GM19025 (cell line): ENCODE results near the gene KIF16B.

Experiments used
- ATAC-seq: cut with Tn5 transposase; IDR thresholded peaks from one replicate; pipeline ENCODE4 v1.9.1; 2021; ENCODE audit warnings: mild to moderate bottlenecking, low read depth, moderate library complexity; ENCODE audit not compliant: unreplicated experiment

The KIF16B gene, protein sequence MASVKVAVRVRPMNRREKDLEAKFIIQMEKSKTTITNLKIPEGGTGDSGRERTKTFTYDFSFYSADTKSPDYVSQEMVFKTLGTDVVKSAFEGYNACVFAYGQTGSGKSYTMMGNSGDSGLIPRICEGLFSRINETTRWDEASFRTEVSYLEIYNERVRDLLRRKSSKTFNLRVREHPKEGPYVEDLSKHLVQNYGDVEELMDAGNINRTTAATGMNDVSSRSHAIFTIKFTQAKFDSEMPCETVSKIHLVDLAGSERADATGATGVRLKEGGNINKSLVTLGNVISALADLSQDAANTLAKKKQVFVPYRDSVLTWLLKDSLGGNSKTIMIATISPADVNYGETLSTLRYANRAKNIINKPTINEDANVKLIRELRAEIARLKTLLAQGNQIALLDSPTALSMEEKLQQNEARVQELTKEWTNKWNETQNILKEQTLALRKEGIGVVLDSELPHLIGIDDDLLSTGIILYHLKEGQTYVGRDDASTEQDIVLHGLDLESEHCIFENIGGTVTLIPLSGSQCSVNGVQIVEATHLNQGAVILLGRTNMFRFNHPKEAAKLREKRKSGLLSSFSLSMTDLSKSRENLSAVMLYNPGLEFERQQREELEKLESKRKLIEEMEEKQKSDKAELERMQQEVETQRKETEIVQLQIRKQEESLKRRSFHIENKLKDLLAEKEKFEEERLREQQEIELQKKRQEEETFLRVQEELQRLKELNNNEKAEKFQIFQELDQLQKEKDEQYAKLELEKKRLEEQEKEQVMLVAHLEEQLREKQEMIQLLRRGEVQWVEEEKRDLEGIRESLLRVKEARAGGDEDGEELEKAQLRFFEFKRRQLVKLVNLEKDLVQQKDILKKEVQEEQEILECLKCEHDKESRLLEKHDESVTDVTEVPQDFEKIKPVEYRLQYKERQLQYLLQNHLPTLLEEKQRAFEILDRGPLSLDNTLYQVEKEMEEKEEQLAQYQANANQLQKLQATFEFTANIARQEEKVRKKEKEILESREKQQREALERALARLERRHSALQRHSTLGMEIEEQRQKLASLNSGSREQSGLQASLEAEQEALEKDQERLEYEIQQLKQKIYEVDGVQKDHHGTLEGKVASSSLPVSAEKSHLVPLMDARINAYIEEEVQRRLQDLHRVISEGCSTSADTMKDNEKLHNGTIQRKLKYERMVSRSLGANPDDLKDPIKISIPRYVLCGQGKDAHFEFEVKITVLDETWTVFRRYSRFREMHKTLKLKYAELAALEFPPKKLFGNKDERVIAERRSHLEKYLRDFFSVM (N-terminal part only)

DNA sequence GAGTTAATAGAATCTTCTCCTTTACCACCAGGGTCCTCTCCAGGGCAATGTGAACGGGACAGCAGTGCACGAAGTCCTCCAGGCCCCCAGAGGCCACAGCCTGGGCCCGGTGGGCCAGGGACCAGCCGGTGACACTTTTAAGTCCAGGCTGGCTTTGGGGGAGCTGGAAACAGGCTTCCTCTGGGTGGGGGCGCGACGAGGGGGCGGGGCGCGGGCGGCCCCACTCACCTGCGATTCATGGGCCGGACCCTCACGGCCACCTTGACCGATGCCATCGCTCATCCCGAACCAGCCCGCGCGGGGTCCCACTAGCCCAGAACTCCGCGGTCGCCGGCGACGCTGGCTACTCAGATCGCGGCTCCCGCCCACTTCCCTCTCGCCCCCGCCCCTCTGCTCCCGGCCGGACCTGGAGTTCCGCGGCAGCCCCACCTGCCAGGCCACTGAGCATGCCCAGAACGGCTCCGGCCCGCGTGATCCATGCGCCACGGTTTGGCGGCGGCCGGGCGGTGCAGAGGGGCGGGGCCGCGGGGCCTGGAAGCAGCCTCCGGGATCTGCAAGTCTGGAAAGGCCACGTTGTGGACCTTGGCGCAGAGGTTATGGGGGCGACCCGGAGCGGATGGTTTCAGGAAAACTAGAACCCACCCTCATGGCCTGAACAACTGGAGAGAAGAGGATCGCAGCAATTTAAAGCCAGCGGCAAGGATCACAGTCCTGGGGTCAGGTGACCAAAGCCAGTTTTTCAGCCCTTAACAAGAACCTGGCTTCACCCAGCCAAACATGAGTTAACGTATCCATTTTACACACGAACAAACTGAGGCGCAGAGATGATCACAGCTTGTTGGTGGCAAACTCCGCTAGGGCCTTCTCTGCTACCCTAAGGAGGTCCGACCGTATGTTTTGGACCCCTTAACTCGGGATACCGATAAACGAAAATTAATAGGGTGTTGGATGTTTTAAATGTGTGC, at the start of gene KIF16B:
Gene KIF16B (minus strand): TSS at position 448 of the 965 bp plus-strand sequence. CDS start 173 bp downstream, at position 275.
- peak; percentile 78 for ATAC-seq

- no peak for ATAC-seq
Measured at GRCh38 chr20:16622501-16622900, 49.3 kb upstream of the KIF16B start.

DNA sequence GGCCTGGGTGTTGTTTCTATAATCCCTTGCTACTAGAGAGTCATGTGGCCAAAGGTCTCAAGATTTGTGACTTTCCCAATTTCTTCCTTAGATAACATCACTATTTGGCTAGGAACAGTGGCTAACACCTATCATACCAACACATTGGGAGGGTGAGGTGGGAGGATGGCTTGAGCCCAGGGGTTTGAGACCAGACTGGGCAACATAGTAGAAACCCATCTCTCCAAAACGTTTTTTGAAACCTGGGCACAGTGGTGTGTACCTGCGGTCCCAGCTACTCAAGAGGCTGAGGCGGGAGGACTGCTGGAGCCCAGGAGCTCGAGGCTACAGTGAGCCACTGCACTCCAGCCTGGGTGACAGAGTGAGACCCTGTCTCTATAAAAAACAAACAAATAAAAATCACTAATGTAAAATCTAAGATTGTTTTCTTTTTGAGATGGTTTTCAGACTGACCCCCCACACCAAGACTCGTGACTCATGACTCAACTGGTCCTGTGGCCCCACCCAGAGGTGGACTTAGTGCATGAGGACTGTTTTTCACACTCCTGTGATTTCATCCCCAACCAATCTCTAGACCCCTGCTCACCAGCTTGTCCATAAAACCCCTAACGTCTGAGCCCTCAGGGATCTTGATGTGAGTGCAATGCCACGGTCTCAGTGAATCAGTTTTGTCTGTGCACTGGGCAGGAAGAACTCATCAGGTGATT, 48.3 kb upstream of the KIF16B start:
- ATAC-seq, result no peak

DNA sequence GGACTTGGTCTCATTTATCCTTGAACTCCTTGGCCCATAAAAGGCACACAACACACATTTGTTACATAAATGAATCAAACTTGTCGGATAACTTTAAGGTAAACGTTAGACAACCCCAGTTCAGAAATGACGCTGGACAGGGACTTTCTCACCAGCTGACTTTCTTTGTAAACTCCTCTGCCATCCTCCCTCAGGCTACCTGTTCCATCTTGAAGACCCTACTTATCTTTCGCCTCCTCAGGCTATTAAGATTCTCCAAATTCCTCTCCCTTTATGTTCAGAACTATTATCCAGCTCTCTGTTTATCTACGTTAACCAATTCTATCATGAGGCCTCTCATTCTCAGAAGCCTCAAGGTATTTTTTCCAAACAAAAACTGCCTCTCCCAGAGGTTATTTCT, 47.7 kb upstream of the KIF16B start:
- no peak for ATAC-seq

DNA sequence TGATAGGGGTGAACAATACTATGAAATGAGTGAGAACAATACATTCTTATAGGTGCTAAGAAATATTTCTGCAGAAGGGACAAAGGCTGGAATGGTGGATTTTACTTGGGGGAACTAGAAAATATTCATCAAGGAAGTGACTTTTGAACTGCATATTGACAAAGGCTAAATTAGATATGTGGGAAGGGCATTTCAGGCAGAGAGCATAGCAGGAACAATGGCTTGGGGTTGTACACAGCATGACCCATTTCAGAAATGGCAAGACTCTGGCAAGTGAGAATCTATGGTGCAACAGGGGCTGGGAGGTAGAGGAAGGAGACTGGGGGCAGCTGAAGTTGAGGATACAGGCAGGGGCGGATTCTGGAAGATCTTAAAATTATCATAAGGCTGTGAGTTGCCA, 46.7 kb upstream of the KIF16B start:
- no peak for ATAC-seq

DNA sequence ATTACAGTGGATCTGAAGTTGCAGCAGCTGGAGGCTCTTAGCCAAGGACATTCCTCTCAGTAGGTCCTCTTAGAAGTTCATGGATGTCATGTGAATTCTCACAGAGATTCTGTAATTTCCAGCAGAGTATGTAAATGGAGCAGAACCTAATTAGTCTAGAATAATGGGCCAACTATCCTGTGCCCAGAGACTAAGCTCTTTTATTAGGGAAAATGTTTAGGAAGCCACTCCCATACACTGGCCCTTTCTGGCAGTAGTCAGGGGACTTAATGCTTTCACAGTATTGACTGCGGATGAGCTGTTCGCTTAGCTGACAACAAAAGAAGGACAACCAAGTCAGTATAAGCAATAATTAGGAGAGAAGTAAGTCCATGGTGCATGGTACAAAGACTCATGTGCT, 43.8 kb upstream of the KIF16B start:
- ATAC-seq, result no peak

DNA sequence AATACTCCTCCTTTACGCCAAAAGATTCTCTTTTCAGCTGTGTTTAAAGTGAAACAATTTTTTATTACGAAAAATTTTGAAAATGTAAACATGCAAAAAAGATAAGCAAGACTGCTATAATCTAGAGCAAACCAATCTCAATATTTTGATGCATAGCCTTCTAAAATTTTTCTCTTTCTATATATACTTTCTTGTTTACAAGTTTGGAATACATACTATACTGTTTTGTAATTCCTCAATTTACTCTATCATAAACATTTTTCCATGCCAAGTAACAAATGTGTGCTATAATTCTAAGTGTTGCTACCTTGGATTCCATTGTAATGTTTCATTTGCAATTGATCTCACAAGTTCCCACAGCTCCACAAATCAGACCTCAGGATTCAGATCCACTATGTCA, 43.1 kb upstream of the KIF16B start:
- no peak for ATAC-seq

- ATAC-seq, result no peak
Measured at GRCh38 chr20:16615199-16615598, 42.0 kb upstream of the KIF16B start.

- ATAC-seq, result no peak
Measured at GRCh38 chr20:16613954-16614353, 40.7 kb upstream of the KIF16B start.

DNA sequence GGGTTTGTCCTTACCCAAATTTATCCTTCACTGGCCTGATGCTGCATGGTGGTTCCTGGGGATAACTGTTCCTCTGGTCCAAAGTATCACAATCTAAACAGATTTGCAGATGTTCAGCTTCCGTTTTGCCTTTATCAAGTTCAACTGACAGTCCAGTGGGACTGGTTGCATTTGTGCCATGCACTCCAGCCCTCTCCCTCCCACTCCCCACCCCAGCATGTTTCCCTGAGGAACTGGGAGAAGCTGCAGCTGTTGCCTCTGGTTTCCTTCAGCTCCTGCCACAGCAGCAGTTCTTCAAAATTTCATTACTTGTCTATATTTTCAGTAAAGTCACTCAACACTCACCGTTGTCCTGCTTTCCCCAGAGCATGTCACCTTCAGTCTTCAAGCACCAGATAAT, 39.5 kb upstream of the KIF16B start:
- no peak for ATAC-seq

DNA sequence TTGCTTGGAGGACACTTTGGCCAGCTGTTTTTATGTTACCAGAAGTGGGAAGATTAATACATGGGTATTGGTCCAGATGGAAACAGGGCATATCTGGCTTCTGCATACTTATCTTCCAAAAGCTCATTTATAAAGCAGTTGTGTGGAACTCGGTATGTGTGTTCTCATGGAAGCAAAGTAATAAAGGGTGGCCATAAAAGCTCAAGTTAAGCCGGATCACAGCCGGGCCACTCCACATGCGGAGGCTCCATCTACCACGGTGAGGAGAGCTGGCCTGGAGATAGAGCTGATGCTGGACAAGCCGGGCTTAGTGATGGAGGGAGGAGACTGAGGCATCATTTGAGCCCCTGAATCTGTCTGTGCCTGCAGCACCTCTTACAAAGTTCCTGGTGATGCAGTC, 38.6 kb upstream of the KIF16B start:
- no peak for ATAC-seq

DNA sequence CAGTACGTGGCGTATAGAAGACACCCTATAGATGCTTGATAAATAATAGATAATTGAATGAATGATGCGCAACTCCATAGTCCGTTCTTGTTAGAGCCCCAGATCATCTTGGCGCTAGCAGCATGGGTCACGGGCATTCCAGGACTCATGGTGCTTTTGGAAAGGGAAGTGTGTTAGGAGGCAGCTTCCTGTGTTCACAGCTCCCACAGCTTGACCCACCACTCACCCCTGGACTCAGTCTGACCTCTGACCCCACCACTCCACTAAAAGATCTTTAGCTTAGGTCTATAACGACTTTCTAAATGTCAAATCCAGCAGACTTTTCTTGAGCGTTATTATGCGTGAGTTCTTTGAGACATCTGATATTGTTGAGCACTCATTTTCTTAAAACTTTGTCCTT, 35.8 kb upstream of the KIF16B start:
- no peak for ATAC-seq

DNA sequence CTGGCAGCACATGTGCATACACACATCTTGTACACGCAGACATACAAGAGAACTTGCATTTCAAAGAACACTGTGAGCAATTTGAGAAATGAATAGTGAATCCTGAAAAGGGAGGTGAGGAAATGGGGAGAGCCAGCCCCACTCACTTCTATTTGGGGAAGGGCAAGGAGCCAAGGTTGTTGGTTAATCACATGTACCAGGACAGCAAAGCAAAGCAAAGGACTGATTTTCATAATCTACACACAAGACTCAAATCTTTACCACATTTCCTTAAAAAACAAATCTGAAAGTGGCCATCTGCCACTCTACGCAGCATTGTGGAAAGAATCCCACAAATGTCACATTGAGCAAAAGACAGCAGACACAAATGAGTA, 35.0 kb upstream of the KIF16B start:
- ATAC-seq, result no peak

DNA sequence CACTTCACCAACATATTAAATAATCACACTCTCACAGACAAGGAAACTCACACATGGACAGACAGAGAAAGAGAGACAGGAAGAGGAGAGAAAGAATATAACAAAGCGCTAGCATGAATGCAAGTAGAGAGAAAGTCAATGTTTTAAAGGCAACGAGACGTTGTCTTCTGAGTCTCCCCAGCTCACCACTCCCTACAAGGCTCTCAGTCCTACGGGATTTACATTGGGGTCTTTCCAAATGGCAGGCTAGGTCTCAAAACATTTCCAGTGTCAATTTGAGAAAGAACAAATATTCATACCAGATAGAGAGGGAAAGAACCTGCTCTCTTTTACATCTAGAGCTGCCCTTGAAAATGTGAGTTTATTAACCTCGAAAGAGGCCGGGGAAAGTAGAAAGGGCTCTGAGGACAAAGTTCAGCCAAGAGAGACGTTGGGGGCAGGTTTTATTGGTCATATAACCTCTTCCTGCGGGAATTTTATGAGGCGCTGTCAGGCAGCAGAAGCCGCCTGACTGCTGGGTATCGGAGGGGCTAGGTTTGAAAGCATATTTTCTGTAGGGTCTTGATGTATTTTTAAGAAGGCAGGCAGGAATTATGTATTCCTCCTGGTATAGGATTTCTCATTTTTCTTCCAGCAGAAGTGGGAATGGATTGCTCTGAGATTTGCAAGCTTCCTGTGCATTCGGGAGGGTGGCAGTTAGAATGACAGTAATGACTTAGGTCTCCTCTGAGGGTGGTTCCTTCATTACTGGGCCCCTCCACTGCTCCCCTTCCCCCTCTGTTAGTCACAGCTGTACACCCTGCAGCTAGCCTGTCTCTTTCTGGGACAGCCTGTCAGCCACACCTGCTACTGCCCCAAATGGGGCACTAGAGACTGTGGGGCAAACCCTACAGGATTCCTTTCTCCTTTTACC, 34.4 kb upstream of the KIF16B start:
- no peak for ATAC-seq

- ATAC-seq, result no peak
Measured at GRCh38 chr20:16606468-16607070, 33.3 kb upstream of the KIF16B start.

- ATAC-seq, result no peak
Measured at GRCh38 chr20:16601047-16601446, 27.8 kb upstream of the KIF16B start.

DNA sequence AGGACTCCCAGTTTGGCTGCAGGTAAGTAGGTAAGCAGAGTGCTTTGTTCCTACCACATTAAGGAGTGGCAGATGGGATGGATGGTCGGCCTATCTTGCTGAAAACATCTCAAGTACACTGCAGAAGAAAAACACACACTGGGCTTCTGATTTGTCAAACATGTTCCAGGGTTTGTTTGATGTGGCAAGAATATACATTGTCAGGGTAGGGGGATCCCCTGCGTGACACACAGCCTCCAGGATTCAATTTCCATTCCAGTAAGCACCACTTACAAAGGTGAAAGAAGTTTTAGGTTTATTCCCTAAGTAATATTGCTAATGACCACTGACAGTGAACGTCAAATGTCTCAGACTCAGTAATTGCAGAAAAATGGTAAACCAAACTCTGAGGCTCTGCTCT, 26.0 kb upstream of the KIF16B start:
- ATAC-seq, result no peak

DNA sequence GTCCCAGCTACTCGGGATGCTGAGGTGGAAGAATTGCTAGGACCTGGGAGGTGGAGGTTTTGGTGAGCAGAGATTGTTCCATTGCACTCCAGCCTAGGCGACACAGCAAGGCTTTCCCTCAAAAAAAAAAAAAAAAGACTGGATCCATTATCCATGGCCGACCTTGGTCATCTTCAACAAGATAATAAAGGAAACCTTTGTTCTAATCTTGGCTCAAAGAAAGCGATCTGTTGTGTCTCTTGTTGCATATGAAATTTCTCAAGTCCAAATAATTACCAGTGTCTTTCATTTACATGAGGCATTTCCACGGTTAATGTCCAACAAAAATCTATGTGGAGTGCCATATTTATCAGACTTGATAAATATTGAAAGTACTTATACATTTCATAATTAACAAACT, 23.7 kb upstream of the KIF16B start:
- ATAC-seq, result no peak
